PFSK-1 (cell line): Measurements from ENCODE around the gene NEURL4.

Experiments used
- FOXP2 ChIP-seq: optimal IDR thresholded peaks from 2 replicates; pipeline ENCODE3; 2011; ENCODE audit warnings: borderline replicate concordance, control low read depth, inconsistent platforms; ENCODE audit not compliant: insufficient read depth; ENCODE audit errors: extremely low read length, extremely low read depth
- POLR2AphosphoS5 ChIP-seq: IDR thresholded peaks from 2 replicates; pipeline ENCODE4 v1.6.1; 2012; ENCODE audit warnings: low read depth, mild to moderate bottlenecking, control low read depth, low read length, moderate library complexity
- SIN3A ChIP-seq: IDR thresholded peaks from 2 replicates; pipeline ENCODE4 v1.6.1; 2012; ENCODE audit warnings: mild to moderate bottlenecking, low read length, moderate library complexity, borderline replicate concordance; ENCODE audit not compliant: insufficient read depth
- TAF1 ChIP-seq: IDR thresholded peaks from 2 replicates; pipeline ENCODE4 v1.6.1; 2012; ENCODE audit warnings: low read length, control low read depth, borderline replicate concordance; ENCODE audit not compliant: insufficient read depth
- TF ChIP-seq, protein P1 (sequence below), 2 experiments: IDR thresholded peaks; 2 replicates each; pipeline versions ENCODE4 v1.6.1 to v1.8.0; 2011 to 2012; ENCODE audit warnings: low read depth in 2 of 2, low read length in 2 of 2, control low read depth in 1 of 2, inconsistent platforms in 1 of 2, mild to moderate bottlenecking in 1 of 2, moderate library complexity in 1 of 2; ENCODE audit not compliant: insufficient read depth in 1 of 2

Gene NEURL4

GRCh38 chr17:7282752-7283321, 46.3 kb downstream of the NEURL4 start:
- TF ChIP-seq TAF1 (no peak), SIN3A (no peak), POLR2AphosphoS5 (no peak), FOXP2 (no peak)
- TF ChIP-seq, protein P1, sequence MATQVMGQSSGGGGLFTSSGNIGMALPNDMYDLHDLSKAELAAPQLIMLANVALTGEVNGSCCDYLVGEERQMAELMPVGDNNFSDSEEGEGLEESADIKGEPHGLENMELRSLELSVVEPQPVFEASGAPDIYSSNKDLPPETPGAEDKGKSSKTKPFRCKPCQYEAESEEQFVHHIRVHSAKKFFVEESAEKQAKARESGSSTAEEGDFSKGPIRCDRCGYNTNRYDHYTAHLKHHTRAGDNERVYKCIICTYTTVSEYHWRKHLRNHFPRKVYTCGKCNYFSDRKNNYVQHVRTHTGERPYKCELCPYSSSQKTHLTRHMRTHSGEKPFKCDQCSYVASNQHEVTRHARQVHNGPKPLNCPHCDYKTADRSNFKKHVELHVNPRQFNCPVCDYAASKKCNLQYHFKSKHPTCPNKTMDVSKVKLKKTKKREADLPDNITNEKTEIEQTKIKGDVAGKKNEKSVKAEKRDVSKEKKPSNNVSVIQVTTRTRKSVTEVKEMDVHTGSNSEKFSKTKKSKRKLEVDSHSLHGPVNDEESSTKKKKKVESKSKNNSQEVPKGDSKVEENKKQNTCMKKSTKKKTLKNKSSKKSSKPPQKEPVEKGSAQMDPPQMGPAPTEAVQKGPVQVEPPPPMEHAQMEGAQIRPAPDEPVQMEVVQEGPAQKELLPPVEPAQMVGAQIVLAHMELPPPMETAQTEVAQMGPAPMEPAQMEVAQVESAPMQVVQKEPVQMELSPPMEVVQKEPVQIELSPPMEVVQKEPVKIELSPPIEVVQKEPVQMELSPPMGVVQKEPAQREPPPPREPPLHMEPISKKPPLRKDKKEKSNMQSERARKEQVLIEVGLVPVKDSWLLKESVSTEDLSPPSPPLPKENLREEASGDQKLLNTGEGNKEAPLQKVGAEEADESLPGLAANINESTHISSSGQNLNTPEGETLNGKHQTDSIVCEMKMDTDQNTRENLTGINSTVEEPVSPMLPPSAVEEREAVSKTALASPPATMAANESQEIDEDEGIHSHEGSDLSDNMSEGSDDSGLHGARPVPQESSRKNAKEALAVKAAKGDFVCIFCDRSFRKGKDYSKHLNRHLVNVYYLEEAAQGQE (IDR thresholded peaks at IDR 0.05; ENCODE audit: insufficient read depth in 1 of 2, low read depth in 2 of 2, low read length in 2 of 2): no peak

DNA sequence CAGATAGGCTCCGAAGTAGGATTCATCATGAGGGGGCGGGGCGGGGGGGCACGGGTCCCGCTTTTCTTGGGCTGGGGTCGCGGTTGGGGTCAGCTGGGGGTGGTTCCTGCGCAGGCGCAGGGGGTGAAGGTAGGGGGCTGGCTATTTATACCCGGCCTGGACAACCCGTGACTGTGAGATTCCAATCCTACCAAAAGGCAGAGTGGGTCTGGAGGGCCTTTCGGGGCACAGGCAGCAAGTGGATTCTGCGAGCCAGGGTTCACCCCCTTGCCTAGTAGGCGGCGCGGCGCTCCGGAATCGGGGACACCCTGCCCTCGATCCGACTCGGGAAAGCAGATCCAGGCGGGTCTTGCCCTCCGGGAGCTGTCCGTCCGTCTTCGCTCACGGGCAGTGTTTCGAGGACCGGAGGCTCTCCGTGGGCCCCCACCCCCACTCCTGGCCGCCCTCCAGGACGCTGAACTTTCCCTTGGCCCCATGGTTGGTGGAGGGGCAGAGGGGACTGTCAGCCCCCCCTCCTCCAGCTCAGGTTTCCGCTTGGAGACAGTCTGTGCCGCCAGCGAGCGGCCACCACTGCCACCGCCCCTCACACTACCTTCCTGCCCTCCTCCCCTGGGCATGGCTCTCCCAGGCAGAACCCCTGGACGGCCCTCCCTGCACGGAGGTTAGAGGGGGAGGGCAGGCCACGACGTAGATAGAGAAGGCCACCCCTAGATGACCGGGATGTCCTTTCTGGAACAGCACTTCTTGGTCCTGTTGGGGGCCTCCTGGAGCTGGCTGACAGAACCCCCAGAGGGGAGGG, 47.0 kb downstream of the NEURL4 start:
- TF ChIP-seq SIN3A (no peak), POLR2AphosphoS5 (no peak), FOXP2 (no peak), TAF1 (no peak)
- TF ChIP-seq, protein P1 (IDR thresholded peaks at IDR 0.05; ENCODE audit: insufficient read depth in 1 of 2, low read depth in 2 of 2, low read length in 2 of 2): no peak

DNA sequence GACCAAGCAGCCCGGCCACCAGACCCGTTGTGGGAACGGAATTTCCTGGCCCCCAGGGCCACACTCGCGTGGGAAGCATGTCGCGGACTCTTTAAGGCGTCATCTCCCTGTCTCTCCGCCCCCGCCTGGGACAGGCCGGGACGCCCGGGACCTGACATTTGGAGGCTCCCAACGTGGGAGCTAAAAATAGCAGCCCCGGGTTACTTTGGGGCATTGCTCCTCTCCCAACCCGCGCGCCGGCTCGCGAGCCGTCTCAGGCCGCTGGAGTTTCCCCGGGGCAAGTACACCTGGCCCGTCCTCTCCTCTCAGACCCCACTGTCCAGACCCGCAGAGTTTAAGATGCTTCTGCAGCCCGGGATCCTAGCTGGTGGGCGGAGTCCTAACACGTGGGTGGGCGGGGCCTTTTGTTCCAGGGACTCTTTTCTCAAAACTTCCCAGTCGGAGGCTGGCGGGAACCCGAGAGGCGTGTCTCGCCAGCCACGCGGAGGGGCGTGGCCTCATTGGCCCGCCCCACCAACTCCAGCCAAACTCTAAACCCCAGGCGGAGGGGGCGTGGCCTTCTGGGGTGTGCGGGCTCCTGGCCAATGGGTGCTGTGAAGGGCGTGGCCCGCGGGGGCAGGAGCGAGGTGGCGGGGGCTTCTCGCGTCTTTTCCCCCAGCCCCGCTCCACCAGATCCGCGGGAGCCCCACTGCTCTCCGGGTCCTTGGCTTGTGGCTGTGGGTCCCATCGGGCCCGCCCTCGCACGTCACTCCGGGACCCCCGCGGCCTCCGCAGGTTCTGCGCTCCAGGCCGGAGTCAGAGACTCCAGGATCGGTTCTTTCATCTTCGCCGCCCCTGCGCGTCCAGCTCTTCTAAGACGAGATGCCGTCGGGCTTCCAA, 47.8 kb downstream of the NEURL4 start, which contains the start of gene SLC2A4:
Gene SLC2A4, plus strand, starts transcription at position 645 of the 879 bp plus-strand sequence. Its CDS starts 217 bp downstream, at position 862.
- TF ChIP-seq SIN3A (peak; percentile 96; the same call in 1 of the 2 replicates), FOXP2 (no peak)

- TF ChIP-seq FOXP2 (peak; percentile 63), TAF1 (no peak), SIN3A (0 out of 2 replicates have a peak, but pooled peaks have one; percentile 7)
- TF ChIP-seq, protein P1 (IDR thresholded peaks at IDR 0.05; ENCODE audit: insufficient read depth in 1 of 2, low read depth in 2 of 2, low read length in 2 of 2): no peak
Observed at GRCh38 chr17:7280519-7281073, 48.5 kb downstream of the NEURL4 start.

- TF ChIP-seq, protein P1 (IDR thresholded peaks at IDR 0.05; ENCODE audit: insufficient read depth in 1 of 2, low read depth in 2 of 2, low read length in 2 of 2): no peak
Observed at GRCh38 chr17:7279448-7279847, 49.7 kb downstream of the NEURL4 start.
